ENCODE data around the gene ALAD. TPM values are rescaled to one million over a fixed set of nuclear protein-coding genes. Genes with fewer than 3 reads are reported as not detected.

Gene ALAD
- 42.9 and 65.1 TPM in 2 replicates for polyA plus RNA-seq
- polyA minus RNA-seq = 27.0 and 28.6 TPM in 2 replicates

- Histone ChIP-seq H3K27me3 (ENCODE audit: insufficient read depth, low read depth, low read length) (no peaks in the 10 kb centered on the region), H3K27ac (ENCODE audit: low read length) (peak within 1 kb of the TSS; percentile 74), H2AFZ (ENCODE audit: low read depth, low read length) (peak within 1 kb of the TSS; percentile 73), H3K4me3 (ENCODE audit: low read length) (peak within 1 kb of the TSS; percentile 96), H3K9ac (ENCODE audit: low read length) (peak within 1 kb of the TSS; percentile 90), H3K9me2 (ENCODE audit: insufficient read depth, low read length) (no peaks in the 10 kb centered on the region), H3K4me2 (ENCODE audit: low read length) (peak within 1 kb of the TSS; percentile 76), H3K79me2 (replicated peaks; ENCODE audit: insufficient read depth, low read length) (peaks cover 23% of the 10 kb centered on the region), H3K36me3 (ENCODE audit: insufficient read depth, low read length) (no peaks in the 10 kb centered on the region), H3F3A (ENCODE audit: insufficient read depth, low read length, poor library complexity, severe bottlenecking) (no peaks in the 10 kb centered on the region), H3K9me3 (ENCODE audit: low read length) (no peaks in the 10 kb centered on the region), H4K20me1 (ENCODE audit: insufficient read depth) (no peaks in the 10 kb centered on the region)
- TF ChIP-seq EZH2 (IDR thresholded peaks at IDR 0.05; ENCODE audit: borderline replicate concordance, insufficient read depth, low read length, poor library complexity, severe bottlenecking) = no peak
- TF ChIP-seq, protein P1, sequence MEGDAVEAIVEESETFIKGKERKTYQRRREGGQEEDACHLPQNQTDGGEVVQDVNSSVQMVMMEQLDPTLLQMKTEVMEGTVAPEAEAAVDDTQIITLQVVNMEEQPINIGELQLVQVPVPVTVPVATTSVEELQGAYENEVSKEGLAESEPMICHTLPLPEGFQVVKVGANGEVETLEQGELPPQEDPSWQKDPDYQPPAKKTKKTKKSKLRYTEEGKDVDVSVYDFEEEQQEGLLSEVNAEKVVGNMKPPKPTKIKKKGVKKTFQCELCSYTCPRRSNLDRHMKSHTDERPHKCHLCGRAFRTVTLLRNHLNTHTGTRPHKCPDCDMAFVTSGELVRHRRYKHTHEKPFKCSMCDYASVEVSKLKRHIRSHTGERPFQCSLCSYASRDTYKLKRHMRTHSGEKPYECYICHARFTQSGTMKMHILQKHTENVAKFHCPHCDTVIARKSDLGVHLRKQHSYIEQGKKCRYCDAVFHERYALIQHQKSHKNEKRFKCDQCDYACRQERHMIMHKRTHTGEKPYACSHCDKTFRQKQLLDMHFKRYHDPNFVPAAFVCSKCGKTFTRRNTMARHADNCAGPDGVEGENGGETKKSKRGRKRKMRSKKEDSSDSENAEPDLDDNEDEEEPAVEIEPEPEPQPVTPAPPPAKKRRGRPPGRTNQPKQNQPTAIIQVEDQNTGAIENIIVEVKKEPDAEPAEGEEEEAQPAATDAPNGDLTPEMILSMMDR (IDR thresholded peaks at IDR 0.05; ENCODE audit: poor library complexity, severe bottlenecking) = peak; percentile 99
- TF ChIP-seq POLR2AphosphoS5 (IDR thresholded peaks at IDR 0.05) = peak; percentile 96
- TF ChIP-seq SMC3 (conservative IDR thresholded peaks at IDR 0.05; ENCODE audit: poor library complexity) = peak; percentile 95
- TF ChIP-seq RAD21 (conservative IDR thresholded peaks at IDR 0.05) = peak; percentile 80
- TF ChIP-seq EP300 (conservative IDR thresholded peaks at IDR 0.05; ENCODE audit: poor library complexity, severe bottlenecking) = peak; percentile 74
- TF ChIP-seq, protein P2, sequence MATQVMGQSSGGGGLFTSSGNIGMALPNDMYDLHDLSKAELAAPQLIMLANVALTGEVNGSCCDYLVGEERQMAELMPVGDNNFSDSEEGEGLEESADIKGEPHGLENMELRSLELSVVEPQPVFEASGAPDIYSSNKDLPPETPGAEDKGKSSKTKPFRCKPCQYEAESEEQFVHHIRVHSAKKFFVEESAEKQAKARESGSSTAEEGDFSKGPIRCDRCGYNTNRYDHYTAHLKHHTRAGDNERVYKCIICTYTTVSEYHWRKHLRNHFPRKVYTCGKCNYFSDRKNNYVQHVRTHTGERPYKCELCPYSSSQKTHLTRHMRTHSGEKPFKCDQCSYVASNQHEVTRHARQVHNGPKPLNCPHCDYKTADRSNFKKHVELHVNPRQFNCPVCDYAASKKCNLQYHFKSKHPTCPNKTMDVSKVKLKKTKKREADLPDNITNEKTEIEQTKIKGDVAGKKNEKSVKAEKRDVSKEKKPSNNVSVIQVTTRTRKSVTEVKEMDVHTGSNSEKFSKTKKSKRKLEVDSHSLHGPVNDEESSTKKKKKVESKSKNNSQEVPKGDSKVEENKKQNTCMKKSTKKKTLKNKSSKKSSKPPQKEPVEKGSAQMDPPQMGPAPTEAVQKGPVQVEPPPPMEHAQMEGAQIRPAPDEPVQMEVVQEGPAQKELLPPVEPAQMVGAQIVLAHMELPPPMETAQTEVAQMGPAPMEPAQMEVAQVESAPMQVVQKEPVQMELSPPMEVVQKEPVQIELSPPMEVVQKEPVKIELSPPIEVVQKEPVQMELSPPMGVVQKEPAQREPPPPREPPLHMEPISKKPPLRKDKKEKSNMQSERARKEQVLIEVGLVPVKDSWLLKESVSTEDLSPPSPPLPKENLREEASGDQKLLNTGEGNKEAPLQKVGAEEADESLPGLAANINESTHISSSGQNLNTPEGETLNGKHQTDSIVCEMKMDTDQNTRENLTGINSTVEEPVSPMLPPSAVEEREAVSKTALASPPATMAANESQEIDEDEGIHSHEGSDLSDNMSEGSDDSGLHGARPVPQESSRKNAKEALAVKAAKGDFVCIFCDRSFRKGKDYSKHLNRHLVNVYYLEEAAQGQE (IDR thresholded peaks at IDR 0.05; ENCODE audit: borderline replicate concordance) = peak; percentile 54
- peak; percentile 76 for TF ChIP-seq MXI1 (conservative IDR thresholded peaks at IDR 0.05; ENCODE audit: poor library complexity, severe bottlenecking)
- peak; percentile 38 for TF ChIP-seq TAF1 (IDR thresholded peaks at IDR 0.05; ENCODE audit: low read depth)
Observed at GRCh38 chr9:113401027-113401792, at the start of gene ALAD. Gene ALAD, minus strand, starts transcription at chr9:113401284. Its CDS starts 7,725 bp downstream, at chr9:113393559.

DNA sequence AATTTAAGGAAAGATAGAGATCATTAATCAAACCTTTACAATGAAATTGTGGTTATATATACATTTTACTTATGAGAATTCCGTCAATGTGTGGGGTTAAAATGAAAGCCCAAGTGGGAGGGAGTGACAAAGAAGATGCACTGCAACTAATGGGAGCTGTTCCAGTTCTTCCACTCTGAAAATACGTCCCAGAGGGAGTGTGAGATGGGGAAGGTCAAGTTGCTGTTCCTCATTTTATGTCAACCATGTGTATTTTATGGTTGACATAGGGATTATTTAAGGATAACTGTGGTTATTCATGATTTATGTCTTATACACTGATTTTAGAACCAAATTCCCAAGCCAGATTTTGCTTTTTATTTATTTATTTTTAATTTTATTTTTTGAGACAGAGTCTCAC lies 48.3 kb upstream of the ALAD start:
- TF ChIP-seq, protein P2 (IDR thresholded peaks at IDR 0.05; ENCODE audit: borderline replicate concordance) = no peak
- TF ChIP-seq EP300 (conservative IDR thresholded peaks at IDR 0.05; ENCODE audit: poor library complexity, severe bottlenecking) = no peak
- TF ChIP-seq, protein P1 (IDR thresholded peaks at IDR 0.05; ENCODE audit: poor library complexity, severe bottlenecking) = no peak
- TF ChIP-seq POLR2AphosphoS5 (IDR thresholded peaks at IDR 0.05) = no peak
- no peak for TF ChIP-seq SMC3 (conservative IDR thresholded peaks at IDR 0.05; ENCODE audit: poor library complexity)
- no peak for TF ChIP-seq MXI1 (conservative IDR thresholded peaks at IDR 0.05; ENCODE audit: poor library complexity, severe bottlenecking)
- TF ChIP-seq TAF1 (IDR thresholded peaks at IDR 0.05; ENCODE audit: low read depth) = no peak
- no peak for TF ChIP-seq EZH2 (IDR thresholded peaks at IDR 0.05; ENCODE audit: borderline replicate concordance, insufficient read depth, low read length, poor library complexity, severe bottlenecking)
- no peak for TF ChIP-seq RAD21 (conservative IDR thresholded peaks at IDR 0.05)
- H3K36me3 ChIP-seq (ENCODE audit: insufficient read depth, low read length) = no peaks in the 10 kb centered on the region

More for the DNA sequence above, 48.3 kb upstream of the ALAD start:
- no peak overlapping the region for H3K9ac ChIP-seq (ENCODE audit: low read length)
- no peaks in the 10 kb centered on the region for H3K79me2 ChIP-seq (replicated peaks; ENCODE audit: insufficient read depth, low read length)
- H3K27me3 ChIP-seq (ENCODE audit: insufficient read depth, low read depth, low read length) = no peaks in the 10 kb centered on the region
- H3K4me2 ChIP-seq (ENCODE audit: low read length) = no peak overlapping the region
- no peaks in the 10 kb centered on the region for H3F3A ChIP-seq (ENCODE audit: insufficient read depth, low read length, poor library complexity, severe bottlenecking)
- no peak overlapping the region for H2AFZ ChIP-seq (ENCODE audit: low read depth, low read length)
- no peak overlapping the region for H3K27ac ChIP-seq (ENCODE audit: low read length)
- no peaks in the 10 kb centered on the region for H4K20me1 ChIP-seq (ENCODE audit: insufficient read depth)
- no peaks in the 10 kb centered on the region for H3K9me3 ChIP-seq (ENCODE audit: low read length)
- H3K4me3 ChIP-seq (ENCODE audit: low read length) = no peak overlapping the region
- H3K9me2 ChIP-seq (ENCODE audit: insufficient read depth, low read length) = no peaks in the 10 kb centered on the region
